IPS-18a (cell line): ENCODE results near the gene BCL2L12.

Experiments used
- H3K27ac ChIP-seq: one replicate; pipeline ENCODE4 v1.5.1; 2013; ENCODE audit warnings: low read length
- H3K27me3 ChIP-seq: one replicate; pipeline ENCODE4 v1.6.1; 2013; ENCODE audit warnings: mild to moderate bottlenecking, low read length; ENCODE audit not compliant: control insufficient read depth, insufficient read depth
- H3K36me3 ChIP-seq: one replicate; pipeline ENCODE4 v1.6.1; 2013; ENCODE audit warnings: low read depth, low read length; ENCODE audit not compliant: control insufficient read depth
- H3K4me1 ChIP-seq: one replicate; pipeline ENCODE4 v1.6.1; 2013; ENCODE audit warnings: low read depth, low read length; ENCODE audit not compliant: control insufficient read depth
- H3K4me3 ChIP-seq: one replicate; pipeline ENCODE4 v1.5.1; 2013; ENCODE audit warnings: low read length
- H3K9ac ChIP-seq: one replicate; pipeline ENCODE4 v1.6.1; 2013; ENCODE audit warnings: mild to moderate bottlenecking, low read length, moderate library complexity
- H3K9me3 ChIP-seq: one replicate; pipeline ENCODE4 v1.6.1; 2013; ENCODE audit warnings: low read depth, low read length; ENCODE audit not compliant: control insufficient read depth

BCL2L12 gene

DNA sequence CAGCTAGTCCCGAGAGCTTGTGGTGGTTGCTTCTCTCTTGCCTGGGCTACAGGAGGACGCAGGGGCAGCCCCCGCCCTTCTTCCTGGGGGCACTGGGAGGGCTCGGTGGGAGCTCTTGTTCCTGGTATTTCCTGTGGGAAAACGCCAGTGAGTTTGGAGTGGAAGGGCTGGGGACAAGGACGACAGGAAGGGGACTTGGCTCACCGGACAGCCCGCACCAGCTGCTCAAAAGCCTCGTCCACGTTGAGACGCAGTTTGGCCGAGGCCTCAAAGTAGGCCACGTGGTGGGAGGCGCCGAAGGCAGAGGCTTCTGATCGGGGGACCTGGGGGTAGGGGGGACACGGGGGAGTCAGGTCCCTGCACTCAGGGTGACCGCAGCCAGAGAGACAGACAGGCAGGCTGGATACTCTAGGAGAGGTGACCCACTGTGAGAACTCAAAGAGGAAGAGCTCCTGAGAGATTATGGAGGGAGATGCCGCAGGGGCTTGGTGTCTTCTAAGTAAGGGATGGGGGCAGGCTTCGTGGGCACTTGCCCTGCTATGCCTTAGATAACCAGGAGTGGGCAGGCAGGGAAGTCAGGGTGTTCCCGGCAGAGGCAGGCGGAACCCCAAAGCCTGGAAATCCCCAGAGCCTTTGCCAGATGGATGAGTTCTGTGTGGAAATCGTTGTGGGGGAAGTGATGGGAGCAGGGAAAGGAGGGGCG, 30.1 kb upstream of the BCL2L12 start:
- Histone ChIP-seq H3K27ac (no peak overlapping the region), H3K9ac (no peak overlapping the region), H3K36me3 (no peaks in the 10 kb centered on the region), H3K4me3 (no peak overlapping the region), H3K4me1 (peaks cover 16% of the 10 kb centered on the region), H3K9me3 (no peaks in the 10 kb centered on the region), H3K27me3 (peaks cover 10% of the 10 kb centered on the region)

DNA sequence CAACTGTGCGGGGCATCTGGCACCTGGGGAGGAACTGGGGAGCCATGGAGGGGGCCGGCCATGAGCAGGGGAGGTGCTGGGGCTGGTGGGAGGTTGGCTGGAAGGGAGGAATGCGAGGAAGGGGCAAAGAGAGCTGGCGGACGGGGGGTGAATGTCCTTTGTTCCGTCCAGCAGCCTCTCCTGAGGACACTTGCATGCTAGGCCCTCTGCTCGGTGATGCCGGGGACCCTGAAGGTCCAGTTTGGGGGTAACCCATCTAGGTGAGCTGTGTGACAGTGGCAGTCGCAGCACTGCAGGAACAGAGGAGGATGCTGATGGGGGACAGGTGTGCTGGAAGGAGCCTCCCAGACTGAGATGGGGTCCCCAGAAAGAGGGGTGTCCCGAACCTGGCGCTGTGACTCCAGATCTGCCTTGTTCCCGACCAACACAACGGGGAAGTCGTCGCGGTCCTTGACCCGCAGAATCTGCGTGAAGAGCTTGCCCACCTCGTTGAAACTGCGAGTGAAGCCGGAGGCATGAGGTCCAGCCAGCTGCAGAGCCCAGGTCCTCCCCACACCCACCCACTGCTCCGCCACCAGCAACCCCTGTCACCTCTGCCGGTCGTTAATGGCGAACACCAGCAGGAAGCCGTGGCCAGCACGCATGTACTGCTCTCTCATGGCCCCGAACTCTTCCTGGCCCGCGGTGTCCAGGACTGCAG, 29.4 kb upstream of the BCL2L12 start:
- no peak overlapping the region for H3K27ac ChIP-seq
- H3K27me3 ChIP-seq, result peaks cover 10% of the 10 kb centered on the region
- no peak overlapping the region for H3K4me3 ChIP-seq
- H3K4me1 ChIP-seq, result peaks cover 23% of the 10 kb centered on the region
- H3K9me3 ChIP-seq, result no peaks in the 10 kb centered on the region
- H3K9ac ChIP-seq, result no peak overlapping the region
- H3K36me3 ChIP-seq, result no peaks in the 10 kb centered on the region

DNA sequence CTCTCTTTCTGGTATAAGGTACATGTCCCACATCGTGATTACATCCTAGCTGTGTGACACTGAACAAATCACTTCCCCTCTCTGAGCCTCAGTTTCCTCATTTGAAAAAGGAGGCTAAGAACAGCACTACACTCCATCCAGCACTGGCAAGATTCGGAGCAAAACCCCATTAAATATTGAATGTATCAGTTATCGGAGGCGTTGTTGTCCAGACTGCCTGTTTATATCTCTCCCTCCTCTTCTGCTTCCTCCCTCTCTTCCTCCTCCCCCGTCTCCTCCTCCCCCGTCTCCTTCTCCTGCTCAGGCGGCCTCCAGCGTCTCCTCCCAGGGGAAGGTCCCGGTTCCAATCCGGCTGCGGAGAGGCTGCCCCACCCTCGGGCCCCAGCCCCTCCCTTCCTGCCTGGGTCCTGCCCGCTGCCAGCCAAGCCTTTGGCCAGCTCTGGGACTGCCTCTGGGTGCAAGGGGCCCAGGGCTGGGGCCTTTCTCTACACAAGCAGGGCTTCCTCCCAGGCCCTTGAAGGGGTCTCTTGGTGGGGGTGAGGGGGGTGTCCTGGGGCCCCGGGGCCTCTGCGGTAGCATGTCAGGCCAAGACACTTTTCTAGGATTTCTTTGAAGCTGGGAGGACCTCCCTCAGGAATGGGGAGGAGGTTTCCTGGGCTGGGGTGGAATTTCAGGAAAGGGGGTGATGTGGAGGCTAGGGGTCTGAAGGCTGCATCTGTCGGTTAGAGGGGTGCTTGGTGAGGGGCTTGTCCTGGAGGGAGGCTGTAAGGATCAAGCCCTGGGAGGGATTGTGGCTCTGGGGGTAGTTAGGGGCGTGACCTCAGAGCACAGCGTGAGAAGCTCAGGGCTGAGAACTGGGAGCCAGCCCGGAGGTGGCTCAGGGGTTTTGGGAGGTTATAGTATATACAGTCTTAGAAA, 27.7 kb upstream of the BCL2L12 start:
- peak overlapping the region; percentile 35 for H3K4me3 ChIP-seq
- H3K36me3 ChIP-seq, result no peaks in the 10 kb centered on the region
- no peak overlapping the region for H3K9ac ChIP-seq
- H3K4me1 ChIP-seq, result peaks cover 29% of the 10 kb centered on the region
- no peaks in the 10 kb centered on the region for H3K9me3 ChIP-seq
- peaks cover 10% of the 10 kb centered on the region for H3K27me3 ChIP-seq
- H3K27ac ChIP-seq, result no peak overlapping the region

DNA sequence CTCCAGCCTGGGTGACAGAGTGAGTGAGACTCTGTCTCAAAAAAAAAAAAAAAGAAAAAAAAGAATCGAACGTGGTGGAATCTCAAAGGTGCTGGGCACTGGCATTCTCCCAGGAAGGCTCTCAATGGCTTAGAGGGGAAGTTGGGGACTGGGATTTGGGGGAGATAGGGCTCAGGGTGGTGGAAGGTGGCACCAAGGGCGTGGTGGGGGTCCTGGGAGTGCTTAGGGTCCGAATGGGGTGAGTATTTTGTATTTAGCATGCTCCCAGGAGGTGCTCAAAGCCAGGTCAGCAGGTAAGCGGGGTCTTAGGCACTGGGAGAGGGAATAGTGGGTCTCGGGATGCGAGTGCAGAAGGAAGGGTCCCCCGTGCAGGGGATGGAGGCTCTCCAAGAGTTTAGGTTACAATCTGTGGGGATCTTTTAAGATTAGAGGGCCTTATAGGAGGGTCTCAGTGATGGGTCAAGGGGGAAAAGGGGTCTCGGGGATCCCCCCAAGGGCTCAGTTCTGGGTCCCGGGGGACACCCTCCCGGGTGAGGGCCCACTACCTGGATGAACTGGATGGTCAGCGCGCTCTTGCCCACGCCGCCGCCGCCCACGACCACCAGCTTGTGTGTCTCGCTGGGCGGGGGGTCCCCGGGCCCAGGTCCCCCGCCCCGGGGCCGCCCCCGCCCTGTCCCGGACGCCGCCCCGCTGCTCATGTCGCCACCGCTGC, 26.2 kb upstream of the BCL2L12 start:
- Histone ChIP-seq H3K9me3 (no peaks in the 10 kb centered on the region), H3K4me1 (peaks cover 37% of the 10 kb centered on the region), H3K27ac (no peak overlapping the region)

DNA sequence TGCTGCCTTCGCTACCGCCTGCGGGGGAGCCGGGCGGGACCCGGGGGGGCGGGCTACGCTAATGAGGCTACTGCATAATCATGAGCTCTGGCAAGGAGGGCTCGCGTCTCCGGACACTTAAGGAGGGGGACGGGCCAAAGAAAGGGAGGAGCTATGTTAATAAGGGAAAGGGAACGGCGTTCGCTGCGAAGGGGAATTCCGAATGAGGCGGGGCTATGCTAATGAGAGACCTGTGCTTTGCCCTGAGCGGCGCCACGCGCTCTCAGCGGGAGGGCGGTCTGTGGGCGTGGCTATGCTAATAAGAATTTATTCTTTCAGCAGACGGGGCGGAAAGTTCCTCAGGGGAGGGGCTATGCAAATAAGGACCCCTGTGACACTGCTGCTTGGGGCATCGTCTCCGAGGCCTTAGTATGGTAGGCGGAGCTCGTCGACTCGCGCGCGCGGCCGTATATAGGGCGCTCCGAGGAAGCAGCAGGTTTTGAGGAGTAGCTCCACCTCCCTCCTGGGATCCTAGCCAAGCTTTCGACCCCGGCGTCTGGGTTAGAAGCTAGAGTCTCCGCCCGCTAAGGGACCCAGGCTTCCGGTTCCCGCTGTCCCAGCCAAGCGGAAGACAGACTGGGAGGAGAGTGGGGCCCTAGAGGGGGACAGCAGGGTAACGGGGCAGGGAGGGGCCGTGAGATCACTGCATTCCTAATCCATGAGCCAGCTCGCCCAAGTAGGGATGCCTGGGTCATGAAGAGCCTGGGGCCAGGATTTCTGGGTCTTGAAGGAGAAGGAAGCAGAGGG, 25.4 kb upstream of the BCL2L12 start, which contains the start of gene RRAS:
Gene RRAS (minus strand): TSS at position 31 of the 786 bp plus-strand sequence. CDS start 45 bp downstream, outside the sequence.
- peaks cover 10% of the 10 kb centered on the region for H3K27me3 ChIP-seq
- peak within 1 kb of the TSS; percentile 52 for H3K4me3 ChIP-seq
- no peaks in the 10 kb centered on the region for H3K36me3 ChIP-seq
- H3K27ac ChIP-seq, result peak within 1 kb of the TSS; percentile 78
- H3K9me3 ChIP-seq, result no peaks in the 10 kb centered on the region
- H3K9ac ChIP-seq, result peak within 1 kb of the TSS; percentile 81
- peaks cover 37% of the 10 kb centered on the region for H3K4me1 ChIP-seq

More for the DNA sequence above, 26.2 kb upstream of the BCL2L12 start:
- H3K27me3 ChIP-seq, result peaks cover 10% of the 10 kb centered on the region
- peak overlapping the region; percentile 52 for H3K4me3 ChIP-seq
- no peak overlapping the region for H3K9ac ChIP-seq
- H3K36me3 ChIP-seq, result no peaks in the 10 kb centered on the region

DNA sequence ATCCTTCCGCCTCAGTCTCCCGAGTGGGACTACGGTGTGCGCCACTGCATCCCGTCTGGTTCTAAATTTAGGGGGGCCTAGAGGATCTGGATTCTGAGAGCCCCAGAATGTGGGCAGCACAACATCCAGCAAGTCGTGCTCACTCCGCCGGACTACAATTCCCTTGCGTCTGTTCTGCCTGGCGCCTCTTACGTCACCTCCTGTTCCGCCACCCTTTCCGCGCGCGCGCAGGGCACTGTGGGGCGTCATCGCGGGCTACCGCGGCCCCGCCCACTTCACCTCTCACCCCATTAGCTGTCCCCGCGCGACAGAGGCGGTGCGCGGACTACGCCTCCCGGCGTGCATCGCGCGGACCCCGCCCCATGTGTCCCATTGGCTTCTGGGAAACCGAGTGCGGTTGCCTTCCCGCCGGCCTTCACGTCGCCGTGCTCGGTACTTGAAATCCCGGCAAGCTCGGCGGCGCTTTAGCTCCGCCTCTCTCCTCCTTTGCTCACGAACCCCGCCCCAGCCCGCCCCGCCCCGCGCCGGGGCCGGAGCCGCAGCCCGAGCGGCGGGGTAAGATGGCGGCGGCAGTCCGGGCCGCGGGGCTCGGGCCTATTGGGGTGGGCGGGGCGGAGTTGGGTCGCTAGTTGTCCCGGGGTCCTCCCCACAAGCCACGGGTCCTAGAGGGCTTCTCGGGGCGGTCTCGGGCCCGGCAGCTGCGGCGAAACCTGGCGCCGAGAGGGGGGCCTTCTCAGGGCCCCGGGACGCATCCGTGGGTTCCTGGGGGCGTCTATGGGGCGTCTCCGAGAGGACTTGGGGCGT, 23.8 kb upstream of the BCL2L12 start, which contains the start of gene SCAF1:
Gene SCAF1 (plus strand): TSS at position 522 of the 804 bp plus-strand sequence. CDS start 2,818 bp downstream, outside the sequence.
- no peaks in the 10 kb centered on the region for H3K9me3 ChIP-seq

DNA sequence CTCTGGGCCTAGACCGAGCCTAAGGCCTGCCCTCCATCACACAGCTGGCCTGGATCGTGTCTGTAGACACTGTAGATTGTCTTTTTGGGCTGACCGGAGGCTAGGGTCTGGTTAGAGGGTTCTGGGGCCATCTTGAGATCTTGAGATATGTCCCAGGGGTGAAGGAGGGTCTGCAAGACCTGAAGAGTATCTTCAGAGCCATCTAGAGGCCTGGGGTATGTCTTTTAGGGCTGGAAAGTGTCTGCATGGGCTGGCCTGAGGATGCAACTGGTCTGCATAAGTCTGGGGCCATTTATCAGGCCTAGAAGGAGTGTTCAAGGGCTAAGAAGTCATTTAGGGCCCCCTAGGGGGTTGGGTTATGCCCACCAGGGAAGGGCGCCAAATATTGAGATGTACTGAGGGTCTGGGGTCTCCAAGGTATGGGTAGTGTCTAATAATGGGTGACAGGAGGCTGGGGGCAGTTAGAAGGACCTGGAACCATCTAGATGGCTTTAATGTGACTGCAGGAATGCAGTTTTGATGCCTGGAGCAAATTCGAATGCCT, 23.2 kb upstream of the BCL2L12 start:
- peak overlapping the region; percentile 91 for H3K27ac ChIP-seq

More for the DNA sequence above, 23.8 kb upstream of the BCL2L12 start, which contains the start of gene SCAF1:
- Histone ChIP-seq H3K4me1 (peaks cover 37% of the 10 kb centered on the region), H3K27ac (peak within 1 kb of the TSS; percentile 91), H3K4me3 (peak within 1 kb of the TSS; percentile 98), H3K9ac (peak within 1 kb of the TSS; percentile 98), H3K27me3 (peaks cover 10% of the 10 kb centered on the region), H3K36me3 (peaks cover 8% of the 10 kb centered on the region)

DNA sequence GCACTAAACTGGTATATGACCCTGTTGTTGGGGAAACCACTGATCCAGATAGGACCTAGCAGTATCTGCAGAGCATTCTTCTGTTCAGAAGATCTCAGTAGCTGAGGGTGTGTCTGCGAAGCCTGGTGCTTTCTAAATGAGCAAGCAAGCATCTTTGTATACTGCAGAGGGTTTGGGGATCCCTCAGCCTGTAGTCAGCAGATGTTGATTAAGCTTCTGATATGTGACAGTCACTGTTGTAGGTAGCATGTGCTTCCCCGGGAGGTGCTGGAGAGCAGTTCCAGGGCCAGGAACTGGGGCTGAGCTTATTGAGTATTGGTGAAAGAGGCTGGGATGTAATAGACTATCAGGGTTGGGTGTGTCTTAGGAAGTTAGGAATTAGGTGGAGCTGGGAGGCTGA, 22.3 kb upstream of the BCL2L12 start:
- no peaks in the 10 kb centered on the region for H3K9me3 ChIP-seq
- H3K27me3 ChIP-seq, result peaks cover 10% of the 10 kb centered on the region
- H3K9ac ChIP-seq, result peak overlapping the region; percentile 98
- H3K4me1 ChIP-seq, result peaks cover 33% of the 10 kb centered on the region
- H3K36me3 ChIP-seq, result peaks cover 11% of the 10 kb centered on the region
- no peak overlapping the region for H3K27ac ChIP-seq
- H3K4me3 ChIP-seq, result peak overlapping the region; percentile 98

More for the DNA sequence above, 23.2 kb upstream of the BCL2L12 start:
- Histone ChIP-seq H3K27me3 (peaks cover 10% of the 10 kb centered on the region), H3K4me3 (peak overlapping the region; percentile 98), H3K36me3 (peaks cover 11% of the 10 kb centered on the region), H3K9me3 (no peaks in the 10 kb centered on the region), H3K9ac (peak overlapping the region; percentile 98), H3K4me1 (peaks cover 37% of the 10 kb centered on the region)

DNA sequence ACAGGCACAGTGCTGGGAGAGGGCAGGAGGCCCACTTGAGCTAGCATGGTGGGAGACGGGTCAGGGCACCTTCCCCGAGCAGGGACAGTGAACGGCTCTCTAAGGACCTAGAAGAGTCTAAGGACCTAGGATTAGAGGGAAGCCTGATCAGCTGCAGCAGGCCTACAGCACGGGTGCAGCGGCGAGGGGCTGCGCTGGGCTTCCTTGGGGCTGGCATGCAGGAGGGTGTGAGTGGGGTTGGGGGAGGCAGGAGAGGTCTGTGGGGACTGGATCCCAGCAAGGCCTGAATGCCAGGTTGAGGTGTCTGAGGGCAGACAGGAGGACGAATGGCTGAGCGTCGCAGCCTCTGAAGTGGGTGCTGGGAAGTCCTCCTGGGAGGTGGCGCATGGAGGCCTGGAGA, 20.1 kb upstream of the BCL2L12 start:
- Histone ChIP-seq H3K36me3 (peaks cover 24% of the 10 kb centered on the region), H3K27ac (no peak overlapping the region), H3K4me3 (no peak overlapping the region), H3K27me3 (no peaks in the 10 kb centered on the region), H3K9ac (no peak overlapping the region), H3K4me1 (peaks cover 21% of the 10 kb centered on the region), H3K9me3 (no peaks in the 10 kb centered on the region)
